Measurements from ENCODE around the gene VCL.

The VCL gene

GRCh38 chr10:74097776-74098175, 99.9 kb downstream of the VCL start:
- no peak for DNase-seq
- no peak for TF ChIP-seq POLR2A (IDR thresholded peaks at IDR 0.05; ENCODE audit: low read length)
- no peak for TF ChIP-seq GATA1 (IDR thresholded peaks at IDR 0.05; ENCODE audit: low read depth, low read length)

GRCh38 chr10:74099420-74099819, 101.5 kb downstream of the VCL start:
- no peak for DNase-seq
- no peak for TF ChIP-seq GATA1 (IDR thresholded peaks at IDR 0.05; ENCODE audit: low read depth, low read length)
- no peak for TF ChIP-seq POLR2A (IDR thresholded peaks at IDR 0.05; ENCODE audit: low read length)

GRCh38 chr10:74099836-74100235, 101.9 kb downstream of the VCL start:
- DNase-seq: no peak
- TF ChIP-seq POLR2A (IDR thresholded peaks at IDR 0.05; ENCODE audit: low read length): no peak
- no peak for TF ChIP-seq GATA1 (IDR thresholded peaks at IDR 0.05; ENCODE audit: low read depth, low read length)

- DNase-seq: peak; percentile 16 to 43
- TF ChIP-seq POLR2A (IDR thresholded peaks at IDR 0.05; ENCODE audit: low read length) (no peak), GATA1 (IDR thresholded peaks at IDR 0.05; ENCODE audit: low read depth, low read length) (no peak)
These were observed 105.8 kb downstream of the VCL start for GRCh38 chr10:74103560-74104258.

- no peak for DNase-seq
- TF ChIP-seq POLR2A (IDR thresholded peaks at IDR 0.05; ENCODE audit: low read length): no peak
These were observed 106.6 kb downstream of the VCL start for GRCh38 chr10:74104480-74104879.

- no peak for TF ChIP-seq GATA1 (IDR thresholded peaks at IDR 0.05; ENCODE audit: low read depth, low read length)
- no peak for TF ChIP-seq POLR2A (IDR thresholded peaks at IDR 0.05; ENCODE audit: low read length)
- no peak for DNase-seq
These were observed 107.1 kb downstream of the VCL start for GRCh38 chr10:74104996-74105395.

GRCh38 chr10:74107391-74107790, 109.5 kb downstream of the VCL start:
- no peak for TF ChIP-seq GATA1 (IDR thresholded peaks at IDR 0.05; ENCODE audit: low read depth, low read length)
- no peak for TF ChIP-seq POLR2A (IDR thresholded peaks at IDR 0.05; ENCODE audit: low read length)
- DNase-seq: no peak

GRCh38 chr10:74109452-74109851, 111.5 kb downstream of the VCL start:
- no peak for DNase-seq
- TF ChIP-seq POLR2A (IDR thresholded peaks at IDR 0.05; ENCODE audit: low read length) (no peak), GATA1 (IDR thresholded peaks at IDR 0.05; ENCODE audit: low read depth, low read length) (no peak)

GRCh38 chr10:74110120-74110519, 112.2 kb downstream of the VCL start:
- no peak for TF ChIP-seq POLR2A (IDR thresholded peaks at IDR 0.05; ENCODE audit: low read length)
- no peak for TF ChIP-seq GATA1 (IDR thresholded peaks at IDR 0.05; ENCODE audit: low read depth, low read length)

GRCh38 chr10:74111799-74112198, 113.9 kb downstream of the VCL start:
- TF ChIP-seq GATA1 (IDR thresholded peaks at IDR 0.05; ENCODE audit: low read depth, low read length): no peak
- no peak for TF ChIP-seq POLR2A (IDR thresholded peaks at IDR 0.05; ENCODE audit: low read length)
- DNase-seq: no peak

More at GRCh38 chr10:74110120-74110519, 112.2 kb downstream of the VCL start:
- DNase-seq: no peak

GRCh38 chr10:74113546-74113945, 115.6 kb downstream of the VCL start:
- TF ChIP-seq GATA1 (IDR thresholded peaks at IDR 0.05; ENCODE audit: low read depth, low read length) (no peak), POLR2A (IDR thresholded peaks at IDR 0.05; ENCODE audit: low read length) (no peak)

GRCh38 chr10:74114041-74114448, 116.1 kb downstream of the VCL start:
- DNase-seq: no peak
- TF ChIP-seq GATA1 (IDR thresholded peaks at IDR 0.05; ENCODE audit: low read depth, low read length) (no peak), POLR2A (IDR thresholded peaks at IDR 0.05; ENCODE audit: low read length) (no peak)

More at GRCh38 chr10:74113546-74113945, 115.6 kb downstream of the VCL start:
- DNase-seq: no peak

GRCh38 chr10:74117738-74118137, 119.8 kb downstream of the VCL start:
- TF ChIP-seq GATA1 (IDR thresholded peaks at IDR 0.05; ENCODE audit: low read depth, low read length) (no peak), POLR2A (IDR thresholded peaks at IDR 0.05; ENCODE audit: low read length) (no peak)
- DNase-seq: no peak

- peak; percentile 30 to 42 for DNase-seq
- TF ChIP-seq GATA1 (IDR thresholded peaks at IDR 0.05; ENCODE audit: low read depth, low read length) (no peak), POLR2A (IDR thresholded peaks at IDR 0.05; ENCODE audit: low read length) (no peak)
These were observed 120.9 kb downstream of the VCL start for GRCh38 chr10:74118804-74119203.

GRCh38 chr10:74120911-74121310, 123.0 kb downstream of the VCL start:
- TF ChIP-seq GATA1 (IDR thresholded peaks at IDR 0.05; ENCODE audit: low read depth, low read length) (no peak), POLR2A (IDR thresholded peaks at IDR 0.05; ENCODE audit: low read length) (no peak)
- no peak for DNase-seq
